ENCODE results near the gene CD79B.
"Not testable (repeated sequence)": the region's sequence is repeated elsewhere in the genome, so short reads cannot be mapped to it uniquely, and the experiment has no call there.

CD79B gene

DNA sequence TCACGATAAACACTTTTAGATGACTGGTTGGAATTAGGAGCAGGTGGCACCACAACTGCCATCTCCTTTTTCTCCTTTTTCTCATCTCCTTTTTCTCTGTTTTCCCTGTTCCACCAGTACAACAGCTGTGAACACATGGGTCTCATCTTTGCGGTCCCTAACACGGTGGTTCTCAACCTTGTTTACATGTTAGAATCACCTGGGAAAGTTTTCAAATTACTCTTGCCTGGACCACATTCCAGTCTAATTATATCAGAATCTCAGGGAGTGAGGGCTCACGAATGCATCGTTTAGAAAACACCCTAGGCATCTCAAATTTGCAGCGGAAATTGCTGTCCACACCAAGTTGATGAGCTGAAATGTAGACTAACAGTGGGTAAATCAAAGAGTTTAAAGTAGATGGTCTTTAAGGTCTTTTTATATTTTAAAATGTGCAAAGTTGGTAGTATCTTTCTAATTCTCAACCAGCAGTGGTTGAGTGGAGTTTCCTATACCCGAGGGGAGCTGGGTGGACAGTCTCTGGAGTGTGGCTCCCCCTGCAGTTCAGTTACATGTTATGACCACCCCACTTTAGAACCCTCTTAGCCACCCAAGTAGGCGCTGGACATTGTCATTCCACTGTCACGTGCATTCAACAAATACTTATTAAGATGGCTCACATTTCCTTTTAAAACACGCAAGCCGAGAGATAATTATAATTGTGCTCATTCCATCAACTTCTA, 39.7 kb downstream of the CD79B start:
- H3K27ac ChIP-seq (ENCODE audit: low read depth, low read length); H3K36me3 ChIP-seq (ENCODE audit: control insufficient read depth, insufficient read depth, low read length); H3K9ac ChIP-seq (ENCODE audit: low read length); H3K4me1 ChIP-seq (ENCODE audit: control insufficient read depth, insufficient read depth, low read length); H3K4me3 ChIP-seq (ENCODE audit: low read length); H3K27me3 ChIP-seq (ENCODE audit: control insufficient read depth, insufficient read depth, low read length): not testable (repeated sequence)

DNA sequence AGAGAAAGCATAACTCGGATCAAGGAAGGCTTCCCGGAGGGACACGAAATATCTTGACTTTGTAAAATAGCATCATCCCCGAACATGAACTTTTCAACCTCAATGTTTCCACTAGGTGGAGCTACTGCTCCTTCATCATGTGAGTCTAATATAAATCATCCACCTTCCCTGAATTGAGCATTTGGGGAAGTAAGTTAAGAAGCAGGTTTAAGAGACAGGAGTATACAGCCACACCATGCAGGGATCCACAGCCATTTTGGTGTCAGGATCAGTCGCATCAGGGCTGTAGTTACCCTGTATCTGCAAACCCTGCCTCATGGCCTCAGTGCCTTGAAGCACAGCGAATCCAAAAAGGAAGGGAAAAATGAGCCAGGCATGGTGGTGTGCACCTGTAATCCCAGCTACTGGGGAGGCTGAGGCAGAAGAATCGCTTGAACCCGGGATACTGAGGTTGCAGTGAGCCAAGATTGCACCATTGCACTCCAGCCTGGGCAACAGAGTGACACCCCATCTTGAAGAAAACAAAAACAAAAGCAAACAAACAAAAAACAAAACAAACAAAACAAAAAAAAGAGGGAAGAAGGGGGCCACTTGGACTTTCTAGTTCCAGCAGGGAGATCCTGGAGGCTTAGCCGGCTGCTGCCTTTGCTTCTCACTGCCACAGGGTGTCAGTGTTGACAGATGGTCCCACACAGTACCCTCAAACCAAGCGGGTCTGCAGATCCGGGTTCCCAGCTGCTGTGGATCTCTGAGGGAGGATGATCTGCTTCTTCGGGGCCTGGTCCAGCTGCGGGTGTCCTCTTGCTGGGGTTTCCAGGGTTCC, 42.9 kb downstream of the CD79B start:
- H3K4me3 ChIP-seq (ENCODE audit: low read length); H3K36me3 ChIP-seq (ENCODE audit: control insufficient read depth, insufficient read depth, low read length); H3K9ac ChIP-seq (ENCODE audit: low read length); H3K4me1 ChIP-seq (ENCODE audit: control insufficient read depth, insufficient read depth, low read length); H3K27ac ChIP-seq (ENCODE audit: low read depth, low read length); H3K27me3 ChIP-seq (ENCODE audit: control insufficient read depth, insufficient read depth, low read length): not testable (repeated sequence)

DNA sequence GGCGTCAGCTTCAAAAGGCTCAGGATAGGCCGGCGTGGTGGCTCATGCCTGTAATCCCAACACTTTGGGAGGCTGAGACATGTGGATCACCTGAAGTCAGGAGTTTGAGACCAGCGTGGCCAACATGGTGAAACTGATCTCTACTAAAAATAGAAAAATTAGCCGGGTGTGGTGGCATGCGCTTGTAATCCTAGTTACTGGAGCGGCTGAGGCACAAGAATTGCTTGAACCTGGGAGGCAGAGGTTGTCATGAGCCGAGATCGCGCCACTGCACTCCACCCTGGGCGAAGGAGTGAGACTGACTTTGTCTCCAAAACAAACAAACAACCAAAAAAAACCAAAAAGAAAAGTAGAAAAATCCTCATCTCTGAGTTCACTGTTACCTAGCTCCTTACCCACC, 47.0 kb downstream of the CD79B start:
- H3K27me3 ChIP-seq (ENCODE audit: control insufficient read depth, insufficient read depth, low read length); H3K4me3 ChIP-seq (ENCODE audit: low read length); H3K36me3 ChIP-seq (ENCODE audit: control insufficient read depth, insufficient read depth, low read length): not testable (repeated sequence)

DNA sequence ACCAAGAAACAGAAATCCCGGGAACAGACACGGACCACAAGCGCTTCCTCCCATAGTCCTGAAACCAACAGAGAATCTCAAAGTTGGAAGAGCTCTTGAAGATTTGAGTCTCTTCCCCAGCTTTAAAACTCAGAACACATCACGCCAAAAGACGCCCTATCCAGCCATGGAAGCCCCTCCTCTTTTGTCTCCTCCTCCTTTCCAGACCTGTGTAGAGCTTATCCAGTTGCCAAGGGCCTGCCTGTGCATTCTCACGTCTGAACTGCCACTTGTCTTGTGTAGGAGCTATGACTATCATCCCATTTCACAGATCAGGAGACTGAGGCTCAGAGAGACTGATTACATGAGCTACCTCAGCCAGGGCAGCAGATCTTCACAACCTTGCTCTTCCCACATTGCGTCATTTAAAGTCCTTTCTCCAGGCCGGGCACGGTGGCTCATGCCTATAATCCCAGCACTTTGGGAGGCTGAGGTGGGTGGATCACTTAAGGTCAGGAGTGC, 49.5 kb downstream of the CD79B start:
- H3K27ac ChIP-seq (ENCODE audit: low read depth, low read length); H3K36me3 ChIP-seq (ENCODE audit: control insufficient read depth, insufficient read depth, low read length); H3K9ac ChIP-seq (ENCODE audit: low read length); H3K4me1 ChIP-seq (ENCODE audit: control insufficient read depth, insufficient read depth, low read length); H3K27me3 ChIP-seq (ENCODE audit: control insufficient read depth, insufficient read depth, low read length); H3K4me3 ChIP-seq (ENCODE audit: low read length): not testable (repeated sequence)

More for the DNA sequence above, 47.0 kb downstream of the CD79B start:
- not testable (repeated sequence) for H3K27ac ChIP-seq (ENCODE audit: low read depth, low read length); H3K4me1 ChIP-seq (ENCODE audit: control insufficient read depth, insufficient read depth, low read length); H3K9ac ChIP-seq (ENCODE audit: low read length)

DNA sequence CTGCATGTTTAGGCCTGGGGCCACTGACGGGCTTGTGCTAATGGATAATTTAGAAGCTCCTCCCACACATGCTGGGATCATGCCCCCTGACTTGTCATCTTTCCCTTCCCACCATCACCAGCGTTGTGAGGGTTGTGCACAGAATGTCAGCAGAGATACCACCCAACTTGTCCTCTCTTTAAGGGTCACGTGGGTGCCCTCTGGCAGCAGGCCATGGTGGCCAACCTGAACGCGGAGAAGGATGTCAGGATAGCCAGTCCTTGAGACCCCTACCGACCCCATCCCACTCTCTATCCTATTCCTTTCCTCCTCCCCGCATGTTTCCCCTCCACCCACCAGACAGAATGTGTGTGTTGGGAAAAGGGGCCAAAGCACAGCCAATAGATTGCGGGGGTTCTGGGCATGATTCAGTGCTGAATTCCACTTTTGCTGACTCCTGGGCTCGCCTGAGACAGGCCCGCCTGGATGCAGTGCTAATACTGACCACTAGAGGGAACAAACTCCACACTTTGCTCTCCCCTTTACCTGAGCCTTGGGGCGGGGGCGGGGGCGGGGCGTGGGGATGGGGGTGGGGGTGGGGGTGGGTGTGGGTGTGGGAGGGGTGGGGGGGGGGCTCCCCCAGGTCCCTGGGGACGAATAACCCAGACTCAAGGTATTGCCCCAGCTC, 50.1 kb downstream of the CD79B start, which contains the start of gene GH2:
Gene GH2, minus strand, starts transcription at position 10 of the 667 bp plus-strand sequence. CDS start 143 bp downstream, outside the sequence.
- Histone ChIP-seq H3K36me3 (ENCODE audit: control insufficient read depth, insufficient read depth, low read length) (no peaks in the 10 kb centered on the region), H3K9ac (ENCODE audit: low read length) (no peak within 1 kb of the TSS), H3K27ac (ENCODE audit: low read depth, low read length) (no peak within 1 kb of the TSS), H3K27me3 (ENCODE audit: control insufficient read depth, insufficient read depth, low read length) (no peaks in the 10 kb centered on the region), H3K4me3 (ENCODE audit: low read length) (no peak within 1 kb of the TSS), H3K4me1 (ENCODE audit: control insufficient read depth, insufficient read depth, low read length) (no peaks in the 10 kb centered on the region)

DNA sequence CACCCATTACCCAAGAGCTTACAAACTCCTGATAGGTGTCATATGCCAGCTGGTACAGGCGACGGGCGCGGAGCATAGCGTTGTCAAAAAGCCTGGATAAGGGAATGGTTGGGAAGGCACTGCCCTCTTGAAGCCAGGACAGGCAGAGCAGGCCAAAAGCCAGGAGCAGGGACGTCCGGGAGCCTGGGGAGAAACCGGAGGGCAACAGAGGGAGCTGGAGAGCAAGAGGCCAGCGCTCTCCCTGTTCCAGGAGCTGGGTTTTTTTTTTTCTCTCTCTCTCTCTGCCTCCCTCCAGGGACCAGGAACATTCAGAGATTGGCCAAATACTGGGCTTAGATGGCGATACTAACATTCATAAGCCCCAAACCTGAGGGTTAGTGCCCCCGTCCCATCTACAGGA, 50.8 kb downstream of the CD79B start:
- H3K9ac ChIP-seq (ENCODE audit: low read length); H3K36me3 ChIP-seq (ENCODE audit: control insufficient read depth, insufficient read depth, low read length); H3K4me1 ChIP-seq (ENCODE audit: control insufficient read depth, insufficient read depth, low read length); H3K4me3 ChIP-seq (ENCODE audit: low read length); H3K27me3 ChIP-seq (ENCODE audit: control insufficient read depth, insufficient read depth, low read length); H3K27ac ChIP-seq (ENCODE audit: low read depth, low read length): not testable (repeated sequence)

DNA sequence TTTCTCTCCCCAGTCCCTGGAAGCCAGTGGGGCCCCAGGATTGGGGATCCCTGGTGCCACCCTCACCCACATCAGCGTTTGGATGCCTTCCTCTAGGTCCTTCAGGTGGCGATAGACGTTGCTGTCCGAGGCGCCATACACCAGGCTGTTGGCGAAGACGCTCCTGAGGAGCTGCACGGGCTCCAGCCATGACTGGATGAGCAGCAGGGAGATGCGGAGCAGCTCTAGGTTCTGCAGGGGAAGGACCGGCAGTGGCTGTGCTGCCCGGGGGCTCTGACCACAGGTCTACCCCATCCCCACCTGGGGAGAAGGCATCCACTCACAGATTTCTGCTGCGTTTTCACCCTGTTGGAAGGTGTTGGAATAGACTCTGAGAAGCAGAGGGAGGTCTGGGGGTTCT, 51.4 kb downstream of the CD79B start:
- no peaks in the 10 kb centered on the region for H3K27me3 ChIP-seq (ENCODE audit: control insufficient read depth, insufficient read depth, low read length)
- no peak overlapping the region for H3K4me3 ChIP-seq (ENCODE audit: low read length)
- no peaks in the 10 kb centered on the region for H3K36me3 ChIP-seq (ENCODE audit: control insufficient read depth, insufficient read depth, low read length)
- no peak overlapping the region for H3K27ac ChIP-seq (ENCODE audit: low read depth, low read length)
- H3K4me1 ChIP-seq (ENCODE audit: control insufficient read depth, insufficient read depth, low read length) = no peaks in the 10 kb centered on the region
- H3K9ac ChIP-seq (ENCODE audit: low read length) = no peak overlapping the region
